Caco-2 (cell line): ENCODE results near the gene RUNX1. TPM values are rescaled to one million over a fixed set of nuclear protein-coding genes. Genes with fewer than 3 reads are reported as not detected.

Source experiments
- BruUV-seq: library from RNA; stranded (reverse); fragments of 400-500 nt; replicated peaks from 2 replicates; lab custom pipeline; 2021; lab: Mats Ljungman, UMichigan
- CTCF ChIA-PET: fragments of 300-600 bp; sonication (Branson Sonifier 250); formaldehyde crosslinking; loops from one replicate; lab custom pipeline; 2022; ENCODE audit warnings: antibody characterized with exemption; lab: Charles Lee
- POLR2A ChIA-PET: fragments of 300-600 bp; sonication (Branson Sonifier 250); formaldehyde crosslinking; loops from one replicate; lab custom pipeline; 2022; ENCODE audit warnings: antibody characterized with exemption; lab: Charles Lee
- DNase-seq, 2 experiments: peaks; one replicate each; pipeline versions ENCODE4 v3.0.0 to v3.0.0-alpha.2; 2020 to 2022
- H3K27me3 ChIP-seq: replicated peaks from 2 replicates; pipeline ENCODE4 v1.6.0; 2011; ENCODE audit warnings: low read length; ENCODE audit not compliant: control insufficient read depth, insufficient read depth
- H3K36me3 ChIP-seq: 2 replicates; pipeline ENCODE4 v1.5.1; 2011; ENCODE audit warnings: low read length; ENCODE audit not compliant: control insufficient read depth, insufficient read depth
- H3K4me1 ChIP-seq: fragments of 250-450 bp; sonication (Bioruptor Pico); 2 replicates; pipeline ENCODE4 v1.5.1; 2020; ENCODE audit warnings: mild to moderate bottlenecking
- H3K4me3 ChIP-seq: 2 replicates; pipeline ENCODE4 v1.5.1; 2011; ENCODE audit warnings: low read depth, mild to moderate bottlenecking, control low read depth, low read length
- H3K9me3 ChIP-seq: fragments of 250-450 bp; sonication (Bioruptor Pico); 2 replicates; pipeline ENCODE4 v1.5.1; 2020; ENCODE audit warnings: mild to moderate bottlenecking, moderate library complexity
- H3K27ac Mint-ChIP-seq: one replicate; pipeline ENCODE4 v1.8.0; 2022; ENCODE audit warnings: mixed read lengths; ENCODE audit not compliant: unreplicated experiment
- H3K27me3 Mint-ChIP-seq: one replicate; pipeline ENCODE4 v1.8.0; 2022; ENCODE audit warnings: mixed read lengths; ENCODE audit not compliant: insufficient read depth, unreplicated experiment
- H3K36me3 Mint-ChIP-seq: one replicate; pipeline ENCODE4 v1.8.0; 2022; ENCODE audit warnings: mild to moderate bottlenecking, mixed read lengths; ENCODE audit not compliant: insufficient read depth, unreplicated experiment
- H3K4me1 Mint-ChIP-seq: one replicate; pipeline ENCODE4 v1.8.0; 2022; ENCODE audit warnings: low read depth, mixed read lengths; ENCODE audit not compliant: unreplicated experiment
- H3K4me3 Mint-ChIP-seq: one replicate; pipeline ENCODE4 v1.8.0; 2022; ENCODE audit warnings: mild to moderate bottlenecking, moderate library complexity, mixed read lengths; ENCODE audit not compliant: unreplicated experiment
- H3K9me3 Mint-ChIP-seq: one replicate; pipeline ENCODE4 v1.8.0; 2022; ENCODE audit warnings: mixed read lengths; ENCODE audit not compliant: unreplicated experiment
- CTCF ChIP-seq, 2 experiments: fragments of 200-600 bp in 1 of 2; IDR thresholded peaks; 1 replicate in 1 of 2; 2 replicates in 1 of 2; pipeline versions ENCODE4 v1.5.1 to v1.8.0; 2011 to 2022; ENCODE audit warnings: antibody characterized with exemption in 1 of 2, control low read depth in 1 of 2, inconsistent platforms in 1 of 2, low read depth in 1 of 2, low read length in 1 of 2, mild to moderate bottlenecking in 1 of 2, moderate library complexity in 1 of 2; ENCODE audit not compliant: insufficient read depth in 1 of 2, severe bottlenecking in 1 of 2, unreplicated experiment in 1 of 2
- intact Hi-C: fragments of 100-400 bp; cut with micrococcal nuclease; formaldehyde crosslinking; loops from one replicate; pipeline ENCODE4 v1.10.0; 2022; ENCODE audit not compliant: unreplicated experiment
- total RNA-seq: library from RNA; stranded (reverse); gene quantifications from 2 replicates; pipeline ENCODE4 v1.2.3, GENCODE V29; 2022

Gene RUNX1
- total RNA-seq, 1 experiment from 2014 or later, result 11.7 TPM

DNA sequence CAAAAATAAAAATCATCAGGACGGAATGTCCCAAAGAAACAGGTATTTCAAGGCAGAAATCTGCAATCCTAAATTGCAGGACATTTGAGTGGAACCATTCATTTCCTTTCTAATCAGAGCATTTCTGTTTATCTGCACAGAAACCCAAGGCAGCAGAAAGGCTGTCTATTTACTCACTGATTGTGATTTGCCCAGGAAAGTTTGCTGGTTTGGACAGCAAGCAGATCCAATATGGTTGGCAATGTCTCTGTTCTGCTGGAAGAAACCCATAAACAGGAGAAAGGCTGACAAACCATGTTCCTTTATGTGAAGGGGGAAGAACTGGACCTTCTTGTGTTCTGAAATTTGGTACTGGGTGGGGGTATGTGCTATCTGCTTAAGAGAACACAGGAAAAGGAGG lies 260.2 kb downstream of the RUNX1 start:
- Mint-ChIP-seq H3K9me3 (no peaks in the 10 kb centered on the region), H3K4me1 (no peaks in the 10 kb centered on the region), H3K27me3 (no peaks in the 10 kb centered on the region), H3K36me3 (peaks cover 5% of the 10 kb centered on the region), H3K4me3 (no peak overlapping the region), H3K27ac (no peak overlapping the region)
- ChIA-PET CTCF (no interaction called here), POLR2A (no interaction called here)
- Histone ChIP-seq H3K9me3 (no peaks in the 10 kb centered on the region), H3K36me3 (no peaks in the 10 kb centered on the region), H3K27me3 (no peaks in the 10 kb centered on the region), H3K4me3 (no peak overlapping the region), H3K4me1 (no peaks in the 10 kb centered on the region)
- no peak for TF ChIP-seq CTCF (IDR thresholded peaks at IDR 0.05; ENCODE audit: insufficient read depth in 1 of 2, low read depth in 1 of 2, low read length in 1 of 2, severe bottlenecking in 1 of 2, unreplicated experiment in 1 of 2)
- DNase-seq, result no peak
- no TSS peak for BruUV-seq
- intact Hi-C loops, result no loop called here

GRCh38 chr21:34783815-34784214 lies 265.3 kb downstream of the RUNX1 start:
- POLR2A ChIA-PET, result no interaction called here
- CTCF ChIA-PET, result no interaction called here
- no peaks in the 10 kb centered on the region for H3K4me1 ChIP-seq
- Mint-ChIP-seq H3K27me3 (no peaks in the 10 kb centered on the region), H3K36me3 (peaks cover 6% of the 10 kb centered on the region), H3K4me3 (no peak overlapping the region), H3K9me3 (no peaks in the 10 kb centered on the region), H3K4me1 (peaks cover 5% of the 10 kb centered on the region), H3K27ac (no peak overlapping the region)
- H3K4me3 ChIP-seq, result no peak overlapping the region
- no peaks in the 10 kb centered on the region for H3K9me3 ChIP-seq
- no peaks in the 10 kb centered on the region for H3K36me3 ChIP-seq
- DNase-seq, result no peak
- intact Hi-C loops, result no loop called here
- H3K27me3 ChIP-seq, result no peaks in the 10 kb centered on the region
- no peak for TF ChIP-seq CTCF (IDR thresholded peaks at IDR 0.05; ENCODE audit: insufficient read depth in 1 of 2, low read depth in 1 of 2, low read length in 1 of 2, severe bottlenecking in 1 of 2, unreplicated experiment in 1 of 2)
- no TSS peak for BruUV-seq

- H3K27me3 Mint-ChIP-seq, result no peaks in the 10 kb centered on the region
- no peak overlapping the region for H3K4me3 ChIP-seq
- H3K27me3 ChIP-seq, result no peaks in the 10 kb centered on the region
- no peak overlapping the region for H3K4me3 Mint-ChIP-seq
- no peaks in the 10 kb centered on the region for H3K36me3 ChIP-seq
- H3K27ac Mint-ChIP-seq, result no peak overlapping the region
- CTCF ChIA-PET, result interaction anchor here (0.6 kb wide), 1 partner anchor 36 kb away, joined by 3 read pairs; no protein-coding TSS in a partner anchor
- TF ChIP-seq CTCF (IDR thresholded peaks at IDR 0.05; ENCODE audit: insufficient read depth in 1 of 2, low read depth in 1 of 2, low read length in 1 of 2, severe bottlenecking in 1 of 2, unreplicated experiment in 1 of 2), result no peak
- H3K4me1 Mint-ChIP-seq, result peaks cover 5% of the 10 kb centered on the region
- DNase-seq, result no peak
- no peaks in the 10 kb centered on the region for H3K4me1 ChIP-seq
- no TSS peak for BruUV-seq
- peaks cover 6% of the 10 kb centered on the region for H3K36me3 Mint-ChIP-seq
- POLR2A ChIA-PET, result no interaction called here
- no peaks in the 10 kb centered on the region for H3K9me3 Mint-ChIP-seq
- no peaks in the 10 kb centered on the region for H3K9me3 ChIP-seq
- intact Hi-C loops, result no loop called here
Observed at GRCh38 chr21:34782506-34783360, 266.4 kb downstream of the RUNX1 start.
